ENCODE results near the gene DNAAF8.

Gene DNAAF8

DNA sequence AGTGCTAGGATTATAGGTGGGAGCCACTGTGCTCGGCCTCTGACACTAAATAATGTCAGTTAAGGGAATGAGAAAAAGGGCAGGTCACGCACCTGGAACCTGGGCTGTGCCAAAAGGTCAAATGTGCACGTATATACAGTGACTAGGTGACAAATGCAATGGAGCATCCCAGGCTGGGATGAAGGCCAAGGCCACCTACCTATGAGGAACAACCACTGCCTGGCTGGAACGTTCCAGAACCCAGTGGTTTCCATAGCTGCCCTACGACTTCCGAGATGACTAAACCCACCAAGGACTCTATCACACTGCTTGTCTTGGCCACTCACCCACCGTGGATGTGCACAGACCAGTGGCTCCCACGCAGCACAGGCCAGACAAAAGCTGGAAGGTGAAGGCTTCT is 16.6 kb downstream of the DNAAF8 start:
- TF ChIP-seq, protein P1, sequence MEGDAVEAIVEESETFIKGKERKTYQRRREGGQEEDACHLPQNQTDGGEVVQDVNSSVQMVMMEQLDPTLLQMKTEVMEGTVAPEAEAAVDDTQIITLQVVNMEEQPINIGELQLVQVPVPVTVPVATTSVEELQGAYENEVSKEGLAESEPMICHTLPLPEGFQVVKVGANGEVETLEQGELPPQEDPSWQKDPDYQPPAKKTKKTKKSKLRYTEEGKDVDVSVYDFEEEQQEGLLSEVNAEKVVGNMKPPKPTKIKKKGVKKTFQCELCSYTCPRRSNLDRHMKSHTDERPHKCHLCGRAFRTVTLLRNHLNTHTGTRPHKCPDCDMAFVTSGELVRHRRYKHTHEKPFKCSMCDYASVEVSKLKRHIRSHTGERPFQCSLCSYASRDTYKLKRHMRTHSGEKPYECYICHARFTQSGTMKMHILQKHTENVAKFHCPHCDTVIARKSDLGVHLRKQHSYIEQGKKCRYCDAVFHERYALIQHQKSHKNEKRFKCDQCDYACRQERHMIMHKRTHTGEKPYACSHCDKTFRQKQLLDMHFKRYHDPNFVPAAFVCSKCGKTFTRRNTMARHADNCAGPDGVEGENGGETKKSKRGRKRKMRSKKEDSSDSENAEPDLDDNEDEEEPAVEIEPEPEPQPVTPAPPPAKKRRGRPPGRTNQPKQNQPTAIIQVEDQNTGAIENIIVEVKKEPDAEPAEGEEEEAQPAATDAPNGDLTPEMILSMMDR (conservative IDR thresholded peaks at IDR 0.05) = no peak
- H3K27ac ChIP-seq = no peak overlapping the region

DNA sequence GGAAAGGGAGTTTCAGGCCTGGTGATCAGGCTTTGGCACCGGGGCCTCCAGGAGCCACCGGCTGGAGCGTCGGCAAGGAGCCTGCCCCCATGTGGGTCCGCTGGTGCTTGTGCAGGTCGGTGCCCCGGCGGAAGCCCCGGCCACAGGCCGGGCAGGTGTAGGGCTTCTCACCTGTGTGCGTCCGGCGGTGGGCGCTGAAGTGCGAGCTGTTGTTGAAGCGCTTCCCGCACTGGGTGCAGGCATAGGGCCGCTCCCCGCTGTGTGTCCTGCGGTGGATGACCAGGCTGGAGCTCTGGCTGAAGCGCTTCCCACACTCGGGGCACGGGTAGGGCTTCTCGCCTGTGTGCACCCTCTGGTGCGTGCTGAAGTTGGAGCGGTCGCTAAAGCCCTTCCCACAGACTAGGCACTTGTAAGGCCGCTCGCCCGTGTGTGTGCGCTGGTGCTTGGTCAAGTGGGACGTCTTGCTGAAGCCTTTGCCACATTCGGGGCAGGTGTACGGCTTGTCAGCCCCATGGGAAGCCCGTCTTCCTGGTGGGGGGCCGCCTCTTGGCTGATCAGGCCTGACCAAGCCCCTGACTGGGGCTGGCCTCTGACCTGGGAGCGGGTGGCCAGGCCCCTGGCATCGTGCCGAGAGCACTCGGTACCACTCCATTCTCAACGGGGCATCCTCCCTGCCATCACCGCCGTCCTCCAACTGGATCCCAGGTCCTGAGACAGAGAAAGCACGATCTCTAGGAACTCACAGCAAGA is 18.2 kb downstream of the DNAAF8 start:
- TF ChIP-seq, protein P1 (conservative IDR thresholded peaks at IDR 0.05) = no peak
- no peak overlapping the region for H3K27ac ChIP-seq

DNA sequence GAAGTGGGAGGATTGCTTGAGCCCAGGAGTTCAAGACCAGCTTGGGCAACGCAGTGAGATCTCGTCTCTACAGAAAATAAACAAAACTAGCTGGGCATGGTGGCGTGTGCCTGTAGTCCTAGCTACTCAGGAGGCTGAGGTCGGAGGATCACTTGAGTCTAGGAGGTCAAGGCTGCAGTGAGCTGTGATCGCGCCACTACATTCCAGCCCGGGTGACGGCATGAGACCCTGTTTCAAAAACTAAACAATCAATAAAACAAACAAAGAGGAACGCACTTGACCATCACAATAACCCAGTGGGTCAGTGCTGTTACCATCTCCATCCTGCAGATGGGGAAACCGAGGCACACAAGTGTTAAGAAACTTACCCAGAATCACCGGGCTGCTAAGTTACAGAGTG is 18.9 kb downstream of the DNAAF8 start:
- H3K27ac ChIP-seq = no peak overlapping the region
- TF ChIP-seq, protein P1 (conservative IDR thresholded peaks at IDR 0.05) = no peak

- H3K27ac ChIP-seq = no peak overlapping the region
- TF ChIP-seq, protein P1 (conservative IDR thresholded peaks at IDR 0.05) = no peak
Measured at GRCh38 chr16:4754865-4755264, 20.5 kb downstream of the DNAAF8 start.

DNA sequence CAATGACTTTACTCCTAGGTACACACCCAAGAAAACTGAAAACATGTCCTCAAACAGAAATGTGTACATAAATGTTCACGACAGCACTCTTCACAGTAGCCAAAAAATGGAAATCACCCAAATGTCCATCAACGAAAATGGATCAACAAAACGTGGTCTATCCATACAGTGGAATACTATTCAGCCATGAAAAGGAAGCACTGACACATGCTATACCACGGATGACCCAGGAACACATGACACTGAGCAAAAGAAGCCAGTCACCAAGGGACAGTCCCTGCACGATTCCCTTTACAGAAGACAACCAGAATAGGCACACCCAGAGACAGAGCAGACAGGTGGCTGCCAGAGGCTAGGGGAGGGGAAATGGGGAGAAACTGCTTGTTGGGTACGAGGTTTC is 21.4 kb downstream of the DNAAF8 start:
- TF ChIP-seq, protein P1 (conservative IDR thresholded peaks at IDR 0.05) = no peak
- H3K27ac ChIP-seq = no peak overlapping the region

DNA sequence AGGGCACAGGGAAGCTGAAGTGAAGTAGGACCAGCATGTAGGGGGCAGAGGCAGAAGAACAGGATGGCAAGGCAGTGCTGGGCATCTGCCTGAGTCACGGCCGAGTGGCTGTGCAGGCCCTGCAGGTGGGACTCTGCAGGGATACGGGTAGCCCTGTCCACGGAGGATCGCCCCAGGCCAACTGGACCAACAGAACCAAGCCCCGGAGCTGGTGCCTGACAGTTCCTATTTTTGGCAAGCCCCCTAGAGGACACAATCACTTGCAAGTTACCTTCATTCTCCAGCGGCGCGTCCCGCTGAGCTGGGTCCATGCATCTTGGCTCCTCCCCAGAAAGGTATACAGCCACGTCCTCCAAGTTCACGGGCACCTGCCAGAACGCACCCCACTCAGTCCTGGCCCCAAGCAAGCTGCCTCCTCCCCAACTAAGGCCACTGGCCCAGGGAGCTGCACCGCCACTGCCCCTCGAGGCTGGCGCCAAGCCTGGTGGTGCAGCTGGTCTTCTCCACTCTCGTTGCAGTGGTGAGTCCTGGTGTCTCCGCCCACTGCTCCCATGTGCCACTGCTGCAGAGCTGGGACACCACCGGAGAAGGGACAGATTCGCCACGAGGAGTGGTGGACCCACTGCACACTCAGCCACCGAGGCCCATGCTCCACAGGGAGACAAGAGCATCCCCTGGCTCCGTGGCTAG is 26.0 kb downstream of the DNAAF8 start:
- no peak overlapping the region for H3K27ac ChIP-seq
- TF ChIP-seq, protein P1 (conservative IDR thresholded peaks at IDR 0.05) = no peak

DNA sequence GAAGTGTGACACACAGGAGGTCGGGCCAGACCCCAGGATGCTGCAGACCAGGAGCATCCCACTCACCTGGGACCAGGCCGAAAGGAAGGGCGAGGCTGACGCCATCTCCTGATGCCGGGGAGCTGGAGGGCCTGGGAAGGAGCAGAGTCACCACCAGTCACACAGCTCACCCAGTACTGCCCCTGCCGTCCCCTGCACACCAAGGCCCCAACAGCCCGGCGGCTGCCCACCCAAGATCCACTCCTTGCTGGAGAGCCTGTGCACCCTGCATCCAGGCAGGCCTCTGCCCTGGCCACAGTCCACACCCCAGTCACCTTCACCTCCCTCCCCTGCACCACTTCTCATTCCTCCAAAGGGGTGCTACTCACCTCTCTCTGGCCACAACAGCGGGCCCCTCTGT is 27.9 kb downstream of the DNAAF8 start:
- TF ChIP-seq, protein P1 (conservative IDR thresholded peaks at IDR 0.05) = no peak
- no peak overlapping the region for H3K27ac ChIP-seq
